H7 (cell line): ENCODE results near the gene CCDC146. TPM values are rescaled to one million over a fixed set of nuclear protein-coding genes. Genes with fewer than 3 reads are reported as not detected.

Source experiments
- DNase-seq: peaks from one replicate; pipeline ENCODE4 v3.0.0; 2012
- H3K27me3 ChIP-seq: 2 replicates; pipeline ENCODE4 v1.6.0; 2011; ENCODE audit warnings: mild to moderate bottlenecking, low read length; ENCODE audit not compliant: control insufficient read depth, insufficient read depth
- H3K36me3 ChIP-seq: replicated peaks from 2 replicates; pipeline ENCODE4 v1.5.1; 2011; ENCODE audit warnings: low read length; ENCODE audit not compliant: control insufficient read depth, insufficient read depth
- H3K4me3 ChIP-seq: 2 replicates; pipeline ENCODE4 v1.5.1; 2011; ENCODE audit warnings: low read depth, mild to moderate bottlenecking, control low read depth, low read length, moderate library complexity; ENCODE audit not compliant: insufficient read depth
- total RNA-seq: library from RNA; depleted of rRNA; stranded (reverse); fragments of >200 nt; shearing (Covaris generic); gene quantifications from 2 replicates; pipeline ENCODE4 v1.2.3, GENCODE V29; 2014

CCDC146 gene
- total RNA-seq, 1 experiment from 2014 or later = 2.3 TPM

DNA sequence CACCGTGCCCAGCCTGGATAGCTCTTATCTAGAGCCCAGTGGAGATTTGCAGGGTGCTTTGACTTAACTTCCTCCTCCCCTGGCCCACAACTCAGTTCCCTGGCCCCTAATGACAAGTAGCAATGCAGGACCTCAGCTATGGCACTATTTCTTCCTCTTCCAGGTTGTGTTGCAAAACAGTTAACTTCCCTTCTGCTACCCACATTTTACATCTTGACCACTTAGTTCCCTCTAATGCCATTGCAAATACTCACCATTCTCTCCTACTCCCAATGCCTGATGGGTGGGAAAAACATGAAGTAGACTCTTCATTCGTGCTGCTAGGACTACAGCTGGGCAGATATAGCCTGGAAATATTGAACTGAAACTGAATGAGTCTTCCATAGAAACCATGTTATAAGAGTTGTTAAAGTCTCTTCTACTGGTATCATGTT, 116.3 kb downstream of the CCDC146 start:
- no peaks in the 10 kb centered on the region for H3K36me3 ChIP-seq
- no peaks in the 10 kb centered on the region for H3K27me3 ChIP-seq
- DNase-seq = no peak
- no peak overlapping the region for H3K4me3 ChIP-seq

DNA sequence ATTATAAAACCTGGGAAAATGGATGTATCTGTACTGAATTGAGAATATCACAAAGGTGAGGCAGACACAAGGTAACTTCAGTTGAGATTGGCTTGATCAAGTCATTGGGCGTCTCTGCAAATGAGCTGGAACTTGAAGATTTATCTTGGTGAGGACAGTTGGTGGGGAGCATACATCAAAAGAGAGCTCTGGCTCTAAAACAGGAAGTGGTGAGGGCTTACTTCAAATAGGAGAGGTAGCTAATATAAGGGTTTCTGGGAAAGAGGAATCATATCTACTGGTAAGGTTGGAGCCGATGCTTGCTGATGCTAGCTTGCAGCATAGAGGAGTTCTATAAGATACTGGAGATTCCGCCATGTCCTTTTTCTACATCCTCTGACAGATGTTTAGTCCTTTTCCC, 117.1 kb downstream of the CCDC146 start:
- Histone ChIP-seq H3K27me3 (no peaks in the 10 kb centered on the region), H3K36me3 (no peaks in the 10 kb centered on the region), H3K4me3 (no peak overlapping the region)
- DNase-seq = no peak

DNA sequence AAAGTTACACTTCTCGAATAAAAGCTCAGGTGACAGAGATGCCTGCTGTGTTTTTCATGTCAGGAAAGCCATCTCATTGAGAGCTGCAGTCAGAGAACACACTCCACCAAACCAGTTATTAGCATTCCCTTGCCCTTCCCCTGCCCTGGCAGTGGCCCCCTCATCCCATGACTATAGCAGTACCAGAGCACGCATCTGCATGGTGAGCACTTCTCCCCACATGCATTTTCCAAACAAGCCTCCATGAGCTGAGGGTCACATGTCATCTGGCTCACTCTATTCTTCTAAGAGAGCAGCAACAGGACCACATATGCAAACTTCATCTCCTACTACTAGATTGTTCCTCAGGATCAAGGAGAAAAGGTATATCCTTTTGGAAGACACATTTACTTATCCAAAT, 119.7 kb downstream of the CCDC146 start:
- H3K36me3 ChIP-seq = no peaks in the 10 kb centered on the region
- H3K27me3 ChIP-seq = no peaks in the 10 kb centered on the region
- DNase-seq = peak; percentile 21
- H3K4me3 ChIP-seq = no peak overlapping the region

DNA sequence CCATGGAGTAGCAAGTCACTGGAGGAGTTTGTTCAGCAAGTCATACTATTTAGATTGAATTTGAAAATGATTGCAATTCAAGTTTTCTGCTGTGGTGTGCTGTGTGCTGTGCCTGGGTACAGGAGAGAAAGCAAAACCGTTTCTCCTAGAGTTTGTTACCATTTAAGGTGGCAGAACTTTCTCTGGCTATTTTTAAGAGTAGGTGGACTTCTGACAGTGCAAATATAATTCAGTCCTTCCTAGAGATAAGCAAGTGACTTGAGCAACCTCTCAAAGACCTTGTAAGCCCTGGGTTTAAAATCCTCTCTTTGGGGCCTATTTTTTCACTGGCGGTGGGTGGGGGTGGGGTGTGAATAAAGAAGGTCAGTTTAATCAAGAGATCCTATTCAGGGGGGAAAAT, 120.1 kb downstream of the CCDC146 start:
- no peaks in the 10 kb centered on the region for H3K36me3 ChIP-seq

DNA sequence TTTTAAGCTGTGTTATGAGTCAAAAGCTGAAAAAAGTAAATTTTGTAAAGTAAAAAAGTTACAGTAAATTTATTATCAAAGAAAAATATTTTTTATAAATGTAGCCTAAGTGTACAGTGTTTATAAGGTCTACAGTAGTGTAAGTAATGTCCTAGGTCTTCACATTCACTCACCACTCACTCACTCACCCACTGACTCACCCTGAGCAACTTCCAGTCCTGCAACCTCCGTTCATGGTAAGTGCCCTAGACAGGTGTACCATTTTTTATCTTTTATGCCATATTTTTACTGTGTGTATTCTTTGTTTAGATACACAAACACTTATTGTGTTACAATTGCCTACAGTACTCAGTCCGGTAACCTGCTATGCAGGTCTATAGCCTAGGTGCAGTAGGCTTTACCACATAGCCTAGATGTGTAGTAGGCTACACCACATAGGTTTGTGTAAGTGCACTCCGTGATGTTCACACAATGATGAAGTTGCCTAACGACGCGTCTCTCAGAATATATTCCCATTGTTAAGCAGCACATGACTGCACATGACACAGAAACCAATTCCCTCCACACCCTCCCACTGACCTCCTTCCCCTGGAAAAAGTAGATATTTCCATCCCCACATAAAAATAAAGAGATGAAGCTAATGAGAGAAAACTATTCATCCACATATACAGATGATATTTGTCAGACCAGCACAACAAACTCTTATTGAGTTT, 122.0 kb downstream of the CCDC146 start:
- Histone ChIP-seq H3K4me3 (no peak overlapping the region), H3K36me3 (no peaks in the 10 kb centered on the region), H3K27me3 (no peaks in the 10 kb centered on the region)
- DNase-seq = no peak

More for the DNA sequence above, 120.1 kb downstream of the CCDC146 start:
- DNase-seq = no peak
- Histone ChIP-seq H3K4me3 (no peak overlapping the region), H3K27me3 (no peaks in the 10 kb centered on the region)

DNA sequence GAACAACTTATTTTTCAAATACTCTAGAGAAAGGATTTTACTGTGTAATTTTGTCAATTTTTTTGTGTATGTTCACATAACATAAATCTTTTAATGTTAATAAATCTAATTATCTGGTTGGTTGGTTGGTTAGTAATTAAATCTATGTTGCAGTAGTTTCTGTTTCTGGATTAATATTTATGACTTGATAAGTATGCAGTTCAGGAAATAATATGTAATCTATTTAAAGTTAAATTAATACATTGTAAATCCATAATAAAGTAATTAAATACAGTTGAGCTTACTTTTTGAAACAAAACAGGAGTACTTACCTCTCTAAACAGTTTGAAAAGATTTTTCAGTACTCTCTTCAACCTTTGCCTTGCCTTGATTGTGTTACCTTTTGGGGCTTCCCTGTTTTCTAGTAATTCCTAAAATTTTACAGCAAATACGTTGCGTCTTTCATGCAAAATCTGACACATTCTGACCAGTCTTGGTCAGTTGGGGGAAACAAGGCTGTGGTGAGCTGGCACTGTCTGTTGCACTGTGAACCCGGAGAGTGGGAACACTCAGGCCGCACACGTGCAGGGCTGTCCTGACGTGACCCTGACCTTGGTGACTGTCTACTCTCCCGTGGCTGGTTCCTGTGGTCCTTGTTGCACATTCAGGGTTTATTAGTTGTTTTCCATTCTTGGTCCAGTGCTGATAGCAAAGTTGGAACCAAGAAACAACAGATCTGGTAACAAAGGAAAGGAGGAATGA, 122.8 kb downstream of the CCDC146 start:
- no peak for DNase-seq
- Histone ChIP-seq H3K4me3 (no peak overlapping the region), H3K27me3 (no peaks in the 10 kb centered on the region), H3K36me3 (no peaks in the 10 kb centered on the region)

DNA sequence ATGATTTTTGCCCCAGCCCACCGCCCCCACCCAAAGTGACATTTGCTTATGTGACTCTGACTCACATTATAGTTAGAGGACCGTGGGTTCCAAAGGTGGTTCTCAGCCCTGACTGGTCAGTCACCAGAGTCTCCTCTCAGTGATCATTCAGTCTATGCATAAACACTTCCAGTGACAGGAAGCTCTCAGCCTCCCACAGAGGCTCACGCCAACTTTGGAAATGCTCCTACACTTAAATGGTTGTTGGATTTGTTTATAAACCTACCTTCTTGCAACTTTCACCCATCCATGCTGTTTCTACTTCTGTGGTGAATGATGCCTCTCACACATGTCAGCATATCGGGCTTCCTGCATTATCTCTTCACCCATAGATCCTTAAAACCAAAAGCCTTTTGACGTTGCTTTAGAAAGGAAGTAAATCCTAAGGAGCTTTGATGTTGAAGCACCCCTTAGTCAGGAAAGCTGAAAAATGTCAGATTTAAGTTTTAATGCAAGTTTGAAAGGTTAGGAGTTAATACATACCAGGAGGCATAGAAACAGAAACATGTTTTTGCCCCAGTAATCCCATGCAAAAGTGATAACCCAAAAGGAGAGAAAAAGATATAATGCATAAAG, 123.7 kb downstream of the CCDC146 start:
- DNase-seq = no peak
- Histone ChIP-seq H3K36me3 (no peaks in the 10 kb centered on the region), H3K4me3 (no peak overlapping the region), H3K27me3 (no peaks in the 10 kb centered on the region)

DNA sequence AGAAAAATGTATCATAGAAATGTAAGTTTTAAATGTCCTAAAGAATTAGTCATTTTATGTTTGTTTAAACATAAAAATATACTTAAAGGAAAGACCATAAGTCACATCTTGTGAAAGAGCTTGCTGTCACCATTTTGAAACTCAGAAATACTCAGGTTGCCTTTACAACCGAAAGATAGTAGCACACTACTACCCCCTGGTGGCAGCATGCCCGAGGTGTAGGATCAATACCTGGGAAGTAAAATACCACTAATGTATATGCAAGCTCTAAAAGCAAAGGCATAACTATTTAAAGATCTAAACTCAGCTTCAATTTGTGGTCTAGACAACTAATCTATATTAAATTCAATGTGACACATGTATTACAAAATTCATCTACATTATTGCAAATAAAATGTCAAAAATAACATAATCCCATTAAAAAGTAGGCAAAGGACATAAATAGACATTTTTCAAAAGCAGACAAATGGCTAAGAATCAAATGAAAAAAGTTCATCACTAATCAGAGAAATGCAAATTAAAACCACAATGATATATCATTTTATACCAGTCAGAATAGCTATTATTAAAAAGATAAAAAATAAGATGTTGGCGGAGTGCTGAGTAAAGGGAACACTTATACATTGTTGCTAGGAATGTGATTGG, 124.9 kb downstream of the CCDC146 start:
- Histone ChIP-seq H3K4me3 (no peak overlapping the region), H3K36me3 (no peaks in the 10 kb centered on the region), H3K27me3 (no peaks in the 10 kb centered on the region)
- peak; percentile 63 for DNase-seq

DNA sequence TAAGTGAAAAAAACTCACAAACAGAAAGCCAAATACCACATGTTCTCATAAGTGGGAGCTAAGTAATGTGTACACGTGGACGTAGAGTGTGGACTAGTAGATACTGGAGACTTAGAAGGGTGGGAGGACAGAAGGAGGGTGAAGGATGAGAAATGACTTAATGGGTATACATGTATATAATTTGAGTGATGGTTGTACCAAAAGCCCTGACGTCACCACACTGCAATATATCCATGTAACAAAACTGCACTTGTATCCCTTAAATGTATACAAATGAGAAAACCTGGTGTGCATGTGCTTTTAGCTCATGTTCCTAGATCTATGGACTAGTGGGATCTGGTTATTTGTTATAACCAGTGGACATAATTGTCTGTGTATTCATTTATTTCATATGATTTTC, 125.7 kb downstream of the CCDC146 start:
- Histone ChIP-seq H3K27me3 (no peaks in the 10 kb centered on the region), H3K4me3 (no peak overlapping the region), H3K36me3 (no peaks in the 10 kb centered on the region)
- DNase-seq = no peak

DNA sequence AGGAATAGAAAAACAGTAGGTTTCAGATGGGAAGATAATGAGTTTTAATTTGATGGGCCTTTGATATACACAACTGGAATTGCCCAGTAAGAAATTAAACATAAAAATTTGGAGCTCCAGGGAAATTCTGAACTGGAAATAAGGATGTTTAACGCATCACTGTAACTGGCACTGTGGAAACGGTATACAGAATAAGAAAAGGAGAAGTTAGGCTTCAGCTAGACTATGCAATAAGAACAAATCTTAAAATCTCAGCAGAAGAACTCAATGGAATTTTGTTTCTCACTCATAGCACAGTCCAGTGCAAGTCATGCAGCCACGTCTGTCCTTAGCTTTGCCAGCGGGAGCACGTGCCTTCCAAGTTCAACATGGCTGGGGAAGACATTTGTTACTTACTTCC, 130.1 kb downstream of the CCDC146 start:
- no peaks in the 10 kb centered on the region for H3K27me3 ChIP-seq
- no peaks in the 10 kb centered on the region for H3K36me3 ChIP-seq
- no peak for DNase-seq
- H3K4me3 ChIP-seq = no peak overlapping the region

DNA sequence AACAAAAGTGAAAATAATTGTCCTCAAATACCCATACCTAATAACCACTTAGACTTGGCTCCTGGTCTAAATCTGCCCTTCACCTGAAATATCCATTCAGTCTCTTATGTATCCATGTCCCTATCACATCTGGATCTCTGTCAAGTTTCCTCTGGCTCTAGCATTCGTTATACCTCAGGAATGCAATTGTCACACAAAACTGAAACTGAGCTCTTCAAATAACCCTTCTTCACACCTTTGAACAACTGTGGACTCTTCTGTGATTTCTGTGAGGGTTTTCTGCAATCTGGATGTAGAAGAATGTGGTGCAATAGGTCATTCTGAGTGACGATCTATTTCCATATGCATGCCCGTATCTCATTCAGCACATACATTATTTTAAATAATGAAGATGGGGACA, 130.7 kb downstream of the CCDC146 start:
- no peak overlapping the region for H3K4me3 ChIP-seq
- no peak for DNase-seq

DNA sequence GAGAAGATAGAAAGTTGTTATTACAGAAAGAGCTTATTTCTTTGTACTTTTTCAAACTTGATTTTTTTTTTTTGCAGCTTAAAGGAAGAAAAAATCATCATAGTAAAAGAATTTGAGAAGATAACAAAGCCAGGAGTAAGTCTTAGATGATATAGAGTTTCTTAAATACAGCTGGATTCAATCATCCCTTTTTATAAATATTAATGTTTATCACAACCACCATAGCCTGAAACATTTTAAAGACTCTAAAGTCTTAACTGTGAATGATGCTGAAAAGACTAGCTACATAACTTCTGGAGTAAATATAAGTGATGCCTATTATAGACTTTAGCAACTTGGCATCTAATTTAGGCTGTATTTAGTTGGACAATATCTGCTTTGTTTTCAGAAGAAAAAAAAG, 132.0 kb downstream of the CCDC146 start:
- Histone ChIP-seq H3K4me3 (no peak overlapping the region), H3K36me3 (no peaks in the 10 kb centered on the region), H3K27me3 (no peaks in the 10 kb centered on the region)
- no peak for DNase-seq

More for the DNA sequence above, 130.7 kb downstream of the CCDC146 start:
- Histone ChIP-seq H3K27me3 (no peaks in the 10 kb centered on the region), H3K36me3 (no peaks in the 10 kb centered on the region)

DNA sequence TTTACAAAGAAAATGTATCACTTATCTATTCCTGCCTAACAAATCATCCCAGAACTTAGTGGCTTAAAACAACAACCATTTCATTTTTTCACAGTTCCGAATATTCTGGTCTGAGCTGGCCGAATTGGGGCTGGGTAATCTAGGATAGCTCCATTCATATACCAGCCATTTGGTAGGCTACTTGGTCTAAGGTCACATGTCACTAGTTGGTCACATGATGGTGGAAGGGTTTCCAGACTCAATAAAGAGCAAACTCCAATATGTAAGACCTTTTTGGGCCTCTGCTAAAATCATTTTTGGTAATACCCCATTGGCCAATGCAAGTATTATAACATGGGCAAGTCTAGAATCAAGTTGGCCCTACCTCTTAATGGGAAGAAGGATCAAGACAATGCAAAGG, 132.5 kb downstream of the CCDC146 start:
- Histone ChIP-seq H3K36me3 (no peaks in the 10 kb centered on the region), H3K4me3 (no peak overlapping the region), H3K27me3 (no peaks in the 10 kb centered on the region)
- no peak for DNase-seq

DNA sequence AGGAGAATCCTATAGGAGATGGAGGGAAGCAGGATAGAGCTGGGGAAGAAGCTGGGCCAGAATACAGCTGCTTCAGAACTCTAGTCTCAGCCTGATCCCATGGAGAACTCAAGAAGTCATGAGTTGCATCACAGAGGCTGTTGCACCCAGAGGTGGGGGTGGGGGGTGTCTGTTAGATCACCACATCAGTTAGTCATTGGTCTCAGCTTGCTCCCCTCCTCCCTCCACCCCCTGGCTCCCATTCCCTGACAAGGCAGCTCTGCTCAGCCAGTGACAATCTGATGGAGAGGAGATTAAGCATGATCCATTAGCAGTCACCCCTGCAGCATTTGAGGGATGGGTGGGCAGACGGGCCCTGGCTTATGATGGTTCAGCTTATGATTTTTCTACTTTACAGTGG, 135.6 kb downstream of the CCDC146 start:
- no peak for DNase-seq
- H3K36me3 ChIP-seq = no peaks in the 10 kb centered on the region
- H3K27me3 ChIP-seq = no peaks in the 10 kb centered on the region
- no peak overlapping the region for H3K4me3 ChIP-seq

DNA sequence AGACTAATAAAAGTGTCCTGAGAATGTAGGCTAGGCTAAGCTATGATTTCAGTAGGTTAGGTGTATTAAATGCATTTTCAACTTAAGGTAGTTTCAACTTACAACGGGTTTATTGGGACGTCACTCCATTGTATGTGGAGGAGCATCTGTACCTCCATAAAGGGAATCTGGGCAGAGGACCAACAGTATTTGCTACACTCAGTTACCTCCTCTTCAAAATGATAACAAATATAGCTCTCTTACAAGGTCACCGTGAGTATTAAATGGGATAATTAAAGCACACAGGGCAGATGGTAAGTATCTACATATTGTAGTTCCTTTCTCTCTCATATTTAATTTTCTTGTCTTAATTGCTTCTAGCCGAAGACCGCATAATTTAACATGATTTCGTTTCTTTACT, 136.2 kb downstream of the CCDC146 start:
- H3K4me3 ChIP-seq = no peak overlapping the region
- DNase-seq = no peak
- no peaks in the 10 kb centered on the region for H3K27me3 ChIP-seq
- H3K36me3 ChIP-seq = no peaks in the 10 kb centered on the region
